HepG2 (cell line): ENCODE results near the gene FGF2. TPM values are rescaled to one million over a fixed set of nuclear protein-coding genes. Genes with fewer than 3 reads are reported as not detected.

Experiments used
- ATAC-seq: fragments of 200-7000 bp; cut with Tn5 transposase; 3 replicates; pipeline ENCODE4 v1.9.1; 2020; ENCODE audit warnings: mild to moderate bottlenecking, moderate library complexity
- BruUV-seq: library from RNA; stranded (reverse); fragments of 400-500 nt; replicated peaks from 2 replicates; lab custom pipeline; 2021; lab: Mats Ljungman, UMichigan
- CTCF ChIA-PET: fragments of 300-600 bp; formaldehyde crosslinking; extraction: SDS; loops from one replicate; lab custom pipeline; 2021; ENCODE audit warnings: low total read pairs, inconsistent platforms, low intra/inter-chr PET ratio; lab: Yijun Ruan, JAX
- POLR2A ChIA-PET: fragments of 350-600 bp; sonication (Branson Sonifier 250); formaldehyde crosslinking; loops from one replicate; lab custom pipeline; 2020; ENCODE audit warnings: antibody characterized with exemption, inconsistent platforms; lab: Yijun Ruan, JAX
- DNase-seq: peaks from one replicate; pipeline ENCODE4 v3.0.0-alpha.2; 2015; ENCODE audit warnings: low spot score
- FAIRE-seq: peaks from 3 replicates; lab custom pipeline; 2011; peaks lifted over from hg19 to GRCh38; lab: Jason Lieb, UNC
- H2AFZ ChIP-seq: one replicate; pipeline ENCODE4 v1.6.1; 2011; ENCODE audit warnings: low read length, inconsistent platforms
- H3K27ac ChIP-seq: fragments of 300-600 bp; 3 replicates; pipeline ENCODE4 v1.8.0; 2011; ENCODE audit warnings: mixed run types, mild to moderate bottlenecking, mixed read lengths, low read length, inconsistent platforms; ENCODE audit not compliant: insufficient read depth; ENCODE audit errors: extremely low read length
- H3K27me3 ChIP-seq, 2 experiments: fragments of 200-600 bp in 1 of 2; 2 replicates in 1 of 2; 3 replicates in 1 of 2; pipeline versions ENCODE4 v1.6.0 to v1.8.0; 2011; ENCODE audit warnings: low read length in 2 of 2, mild to moderate bottlenecking in 2 of 2, moderate library complexity in 2 of 2, inconsistent platforms in 1 of 2; ENCODE audit not compliant: insufficient read depth in 2 of 2, control insufficient read depth in 1 of 2
- H3K36me3 ChIP-seq, 2 experiments: fragments of 200-600 bp in 1 of 2; replicated peaks in 1 of 2; 2 replicates in 1 of 2; 3 replicates in 1 of 2; pipeline versions ENCODE4 v1.5.1 to v1.8.0; 2011; ENCODE audit warnings: low read length in 2 of 2, inconsistent platforms in 1 of 2; ENCODE audit not compliant: insufficient read depth in 2 of 2, control insufficient read depth in 1 of 2
- H3K4me1 ChIP-seq: 2 replicates; pipeline ENCODE4 v1.5.1; 2012; ENCODE audit warnings: low read length, inconsistent platforms; ENCODE audit not compliant: insufficient read depth
- H3K4me2 ChIP-seq: 2 replicates; pipeline ENCODE4 v1.6.0; 2011; ENCODE audit warnings: low read depth, low read length, inconsistent platforms
- H3K4me3 ChIP-seq, 3 experiments: fragments of 200-600 bp in 1 of 3; sonication (generic), shearing (Covaris generic) in 1 of 3; replicated peaks in 1 of 3; 2 replicates each; pipeline ENCODE4 v1.5.1; 2011 to 2016; ENCODE audit warnings: low read length in 3 of 3, inconsistent platforms in 2 of 3, low read depth in 2 of 3, mild to moderate bottlenecking in 2 of 3, control low read depth in 1 of 3, mixed read lengths in 1 of 3; ENCODE audit not compliant: insufficient read depth in 1 of 3
- H3K79me2 ChIP-seq: one replicate; pipeline ENCODE4 v1.6.1; 2011; ENCODE audit warnings: low read length, inconsistent platforms; ENCODE audit not compliant: insufficient read depth
- H3K9ac ChIP-seq: 2 replicates; pipeline ENCODE4 v1.6.0; 2011; ENCODE audit warnings: mild to moderate bottlenecking, low read depth, low read length, inconsistent platforms; ENCODE audit not compliant: insufficient read depth
- H3K9me3 ChIP-seq: 2 replicates; pipeline ENCODE4 v1.5.1; 2012; ENCODE audit warnings: mild to moderate bottlenecking, low read length
- H4K20me1 ChIP-seq: 2 replicates; pipeline ENCODE4 v1.6.0; 2011; ENCODE audit warnings: inconsistent platforms, mild to moderate bottlenecking, low read length, moderate library complexity; ENCODE audit not compliant: insufficient read depth
- AGO2 ChIP-seq: fragments of 200-400 bp; formaldehyde crosslinking; optimal IDR thresholded peaks from 2 replicates; pipeline ENCODE3; 2017; ENCODE audit warnings: mild to moderate bottlenecking, low read depth, low read length, moderate library complexity
- NFIC ChIP-seq: IDR thresholded peaks from 2 replicates; pipeline ENCODE4 v1.6.1; 2012; ENCODE audit warnings: mild to moderate bottlenecking, low read length, inconsistent platforms
- RFX1 ChIP-seq: fragments of 450-650 bp; IDR thresholded peaks from 2 replicates; pipeline ENCODE4 v1.6.1; 2017
- SATB2 ChIP-seq: sonication (generic); formaldehyde crosslinking; IDR thresholded peaks from 2 replicates; pipeline ENCODE4 v1.5.0; 2020; ENCODE audit warnings: missing genetic modification reagents
- TBL1XR1 ChIP-seq: fragments of 150-350 bp; IDR thresholded peaks from 2 replicates; pipeline ENCODE4 v1.6.1; 2014; ENCODE audit warnings: borderline replicate concordance, low read length; ENCODE audit not compliant: partially characterized antibody
- ZC3H13 ChIP-seq: sonication (generic); formaldehyde crosslinking; IDR thresholded peaks from 2 replicates; pipeline ENCODE4 v1.8.1; 2023; ENCODE audit warnings: mild to moderate bottlenecking, missing genetic modification reagents, moderate library complexity
- ZFYVE20 ChIP-seq: sonication (generic); formaldehyde crosslinking; IDR thresholded peaks from 2 replicates; pipeline ENCODE4 v1.8.0; 2023; ENCODE audit warnings: low read depth, mild to moderate bottlenecking, moderate library complexity, missing genetic modification reagents, borderline replicate concordance
- ZMAT5 ChIP-seq: sonication (generic); formaldehyde crosslinking; IDR thresholded peaks from 2 replicates; pipeline ENCODE4 v1.5.0; 2020; ENCODE audit warnings: mild to moderate bottlenecking, low read depth, missing genetic modification reagents, borderline replicate concordance
- ZNF264 ChIP-seq: sonication (generic); formaldehyde crosslinking; IDR thresholded peaks from 2 replicates; pipeline ENCODE4 v1.4.0; 2020; ENCODE audit warnings: missing genetic modification reagents
- ZNF34 ChIP-seq: sonication (generic); formaldehyde crosslinking; IDR thresholded peaks from 2 replicates; pipeline ENCODE4 v1.4.0; 2020; ENCODE audit warnings: mild to moderate bottlenecking, missing genetic modification reagents, borderline replicate concordance
- ZNF484 ChIP-seq: sonication (generic); formaldehyde crosslinking; IDR thresholded peaks from 2 replicates; pipeline ENCODE4 v1.5.1; 2020; ENCODE audit warnings: mild to moderate bottlenecking, low read depth, missing genetic modification reagents, borderline replicate concordance
- ZNF546 ChIP-seq: sonication (generic); formaldehyde crosslinking; conservative IDR thresholded peaks from 2 replicates; pipeline ENCODE4 v1.8.1; 2023; ENCODE audit warnings: mild to moderate bottlenecking, missing genetic modification reagents
- WGBS: methylation state at CpG from one replicate; pipeline ENCODE4 v1.1.6; 2017; ENCODE audit warnings: low lambda C conversion rate; 5-methylcytosine and 5-hydroxymethylcytosine counted together
- in situ Hi-C: cut with HindIII; loops from 2 replicates; pipeline ENCODE4 v1.10.0; 2017; ENCODE audit warnings: low pct_unique_long_range_greater_than_20kb; ENCODE audit not compliant: extremely low pct_ligation_motif_present
- intact Hi-C: fragments of 100-400 bp; cut with micrococcal nuclease; formaldehyde crosslinking; loops from one replicate; pipeline ENCODE4 v1.10.0; 2022; ENCODE audit not compliant: unreplicated experiment
- polyA plus RNA-seq, 8 experiments: library from polyadenylated mRNA; depleted of rRNA in 3 of 8; stranded (reverse) in 7 of 8; unstranded in 1 of 8; fragments of >200 nt; fragmentation: Illumina TruSeq in 4 of 8; extraction: Trizol in 4 of 8; gene quantifications; 2 replicates each; pipeline versions ENCODE4 v1.2.1 to v1.2.3, GENCODE V29; 2011 to 2016; ENCODE audit warnings: low read depth in 4 of 8, missing spikeins in 1 of 8, mixed read lengths in 1 of 8; ENCODE audit not compliant: insufficient read depth in 1 of 8
- total RNA-seq, 5 experiments: library from RNA; depleted of rRNA; stranded (reverse); fragments of >200 nt; fragmentation: Illumina TruSeq; extraction: Trizol; gene quantifications; 2 replicates each; pipeline ENCODE4 v1.2.3, GENCODE V29; 2016; ENCODE audit warnings: low read depth in 1 of 5
- TF ChIP-seq, protein P1 (sequence below): sonication (generic); formaldehyde crosslinking; IDR thresholded peaks from 2 replicates; pipeline ENCODE4 v1.9.0; 2021; ENCODE audit warnings: missing genetic modification reagents, borderline replicate concordance

FGF2 gene
- total and polyA plus RNA-seq, 2 of the 13 experiments (the other 11 are each of a cell fraction or from before 2014, with no cell fraction given), result 0.01 to 0.02 TPM

GRCh38 chr4:122876456-122876855 is 49.8 kb downstream of the FGF2 start:
- Histone ChIP-seq H3K9ac (no peak overlapping the region), H3K4me2 (no peak overlapping the region), H3K36me3 (no peaks in the 10 kb centered on the region), H3K27ac (no peak overlapping the region), H3K27me3 (no peaks in the 10 kb centered on the region), H3K4me1 (peaks cover 6% of the 10 kb centered on the region; the same call in 1 of the 2 replicates), H2AFZ (no peak overlapping the region), H3K9me3 (peaks cover 7% of the 10 kb centered on the region), H3K79me2 (no peaks in the 10 kb centered on the region), H4K20me1 (no peaks in the 10 kb centered on the region), H3K4me3 (no peak overlapping the region)
- ChIA-PET POLR2A (no interaction called here), CTCF (no interaction called here)
- intact Hi-C loops, result no loop called here
- TF ChIP-seq ZNF484 (no peak), RFX1 (no peak), ZMAT5 (CRISPR knock-in tag) (no peak), ZNF34 (CRISPR knock-in tag) (no peak), SATB2 (no peak), ZC3H13 (CRISPR knock-in tag) (no peak), ZFYVE20 (CRISPR knock-in tag) (no peak), TBL1XR1 (no peak), AGO2 (no peak), ZNF264 (CRISPR knock-in tag) (no peak), ZNF546 (CRISPR knock-in tag) (no peak), NFIC (no peak)
- TF ChIP-seq, protein P1, sequence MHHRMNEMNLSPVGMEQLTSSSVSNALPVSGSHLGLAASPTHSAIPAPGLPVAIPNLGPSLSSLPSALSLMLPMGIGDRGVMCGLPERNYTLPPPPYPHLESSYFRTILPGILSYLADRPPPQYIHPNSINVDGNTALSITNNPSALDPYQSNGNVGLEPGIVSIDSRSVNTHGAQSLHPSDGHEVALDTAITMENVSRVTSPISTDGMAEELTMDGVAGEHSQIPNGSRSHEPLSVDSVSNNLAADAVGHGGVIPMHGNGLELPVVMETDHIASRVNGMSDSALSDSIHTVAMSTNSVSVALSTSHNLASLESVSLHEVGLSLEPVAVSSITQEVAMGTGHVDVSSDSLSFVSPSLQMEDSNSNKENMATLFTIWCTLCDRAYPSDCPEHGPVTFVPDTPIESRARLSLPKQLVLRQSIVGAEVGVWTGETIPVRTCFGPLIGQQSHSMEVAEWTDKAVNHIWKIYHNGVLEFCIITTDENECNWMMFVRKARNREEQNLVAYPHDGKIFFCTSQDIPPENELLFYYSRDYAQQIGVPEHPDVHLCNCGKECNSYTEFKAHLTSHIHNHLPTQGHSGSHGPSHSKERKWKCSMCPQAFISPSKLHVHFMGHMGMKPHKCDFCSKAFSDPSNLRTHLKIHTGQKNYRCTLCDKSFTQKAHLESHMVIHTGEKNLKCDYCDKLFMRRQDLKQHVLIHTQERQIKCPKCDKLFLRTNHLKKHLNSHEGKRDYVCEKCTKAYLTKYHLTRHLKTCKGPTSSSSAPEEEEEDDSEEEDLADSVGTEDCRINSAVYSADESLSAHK (CRISPR knock-in tag), result no peak
- DNase-seq, result no peak
- ATAC-seq, result no peak
- BruUV-seq, result no TSS peak
- no peak for FAIRE-seq
- in situ Hi-C loops, result no loop called here
- WGBS, result 63% methylated on average over 3 of the region's 3 CpGs
